Caco-2 (cell line): ENCODE data around the gene STATH. TPM values are rescaled to one million over a fixed set of nuclear protein-coding genes. Genes with fewer than 3 reads are reported as not detected.
"Not testable (repeated sequence)": the region's sequence is repeated elsewhere in the genome, so short reads cannot be mapped to it uniquely, and the experiment has no call there.

Source experiments
- BruUV-seq: library from RNA; stranded (reverse); fragments of 400-500 nt; replicated peaks from 2 replicates; lab custom pipeline; 2021; lab: Mats Ljungman, UMichigan
- CTCF ChIA-PET: fragments of 300-600 bp; sonication (Branson Sonifier 250); formaldehyde crosslinking; loops from one replicate; lab custom pipeline; 2022; ENCODE audit warnings: antibody characterized with exemption; lab: Charles Lee
- POLR2A ChIA-PET: fragments of 300-600 bp; sonication (Branson Sonifier 250); formaldehyde crosslinking; loops from one replicate; lab custom pipeline; 2022; ENCODE audit warnings: antibody characterized with exemption; lab: Charles Lee
- DNase-seq, 2 experiments: peaks; one replicate each; pipeline versions ENCODE4 v3.0.0 to v3.0.0-alpha.2; 2020 to 2022
- H3K27me3 ChIP-seq: replicated peaks from 2 replicates; pipeline ENCODE4 v1.6.0; 2011; ENCODE audit warnings: low read length; ENCODE audit not compliant: control insufficient read depth, insufficient read depth
- H3K36me3 ChIP-seq: 2 replicates; pipeline ENCODE4 v1.5.1; 2011; ENCODE audit warnings: low read length; ENCODE audit not compliant: control insufficient read depth, insufficient read depth
- H3K4me1 ChIP-seq: fragments of 250-450 bp; sonication (Bioruptor Pico); 2 replicates; pipeline ENCODE4 v1.5.1; 2020; ENCODE audit warnings: mild to moderate bottlenecking
- H3K4me3 ChIP-seq: 2 replicates; pipeline ENCODE4 v1.5.1; 2011; ENCODE audit warnings: low read depth, mild to moderate bottlenecking, control low read depth, low read length
- H3K9me3 ChIP-seq: fragments of 250-450 bp; sonication (Bioruptor Pico); 2 replicates; pipeline ENCODE4 v1.5.1; 2020; ENCODE audit warnings: mild to moderate bottlenecking, moderate library complexity
- H3K27ac Mint-ChIP-seq: one replicate; pipeline ENCODE4 v1.8.0; 2022; ENCODE audit warnings: mixed read lengths; ENCODE audit not compliant: unreplicated experiment
- H3K27me3 Mint-ChIP-seq: one replicate; pipeline ENCODE4 v1.8.0; 2022; ENCODE audit warnings: mixed read lengths; ENCODE audit not compliant: insufficient read depth, unreplicated experiment
- H3K36me3 Mint-ChIP-seq: one replicate; pipeline ENCODE4 v1.8.0; 2022; ENCODE audit warnings: mild to moderate bottlenecking, mixed read lengths; ENCODE audit not compliant: insufficient read depth, unreplicated experiment
- H3K4me1 Mint-ChIP-seq: one replicate; pipeline ENCODE4 v1.8.0; 2022; ENCODE audit warnings: low read depth, mixed read lengths; ENCODE audit not compliant: unreplicated experiment
- H3K4me3 Mint-ChIP-seq: one replicate; pipeline ENCODE4 v1.8.0; 2022; ENCODE audit warnings: mild to moderate bottlenecking, moderate library complexity, mixed read lengths; ENCODE audit not compliant: unreplicated experiment
- H3K9me3 Mint-ChIP-seq: one replicate; pipeline ENCODE4 v1.8.0; 2022; ENCODE audit warnings: mixed read lengths; ENCODE audit not compliant: unreplicated experiment
- intact Hi-C: fragments of 100-400 bp; cut with micrococcal nuclease; formaldehyde crosslinking; loops from one replicate; pipeline ENCODE4 v1.10.0; 2022; ENCODE audit not compliant: unreplicated experiment
- total RNA-seq: library from RNA; stranded (reverse); gene quantifications from 2 replicates; pipeline ENCODE4 v1.2.3, GENCODE V29; 2022
- TF ChIP-seq, protein P1 (sequence below), 2 experiments: fragments of 200-600 bp in 1 of 2; IDR thresholded peaks; 1 replicate in 1 of 2; 2 replicates in 1 of 2; pipeline versions ENCODE4 v1.5.1 to v1.8.0; 2011 to 2022; ENCODE audit warnings: antibody characterized with exemption in 1 of 2, control low read depth in 1 of 2, inconsistent platforms in 1 of 2, low read depth in 1 of 2, low read length in 1 of 2, mild to moderate bottlenecking in 1 of 2, moderate library complexity in 1 of 2; ENCODE audit not compliant: insufficient read depth in 1 of 2, severe bottlenecking in 1 of 2, unreplicated experiment in 1 of 2

Gene STATH
- total RNA-seq, 1 experiment from 2014 or later: not detected

DNA sequence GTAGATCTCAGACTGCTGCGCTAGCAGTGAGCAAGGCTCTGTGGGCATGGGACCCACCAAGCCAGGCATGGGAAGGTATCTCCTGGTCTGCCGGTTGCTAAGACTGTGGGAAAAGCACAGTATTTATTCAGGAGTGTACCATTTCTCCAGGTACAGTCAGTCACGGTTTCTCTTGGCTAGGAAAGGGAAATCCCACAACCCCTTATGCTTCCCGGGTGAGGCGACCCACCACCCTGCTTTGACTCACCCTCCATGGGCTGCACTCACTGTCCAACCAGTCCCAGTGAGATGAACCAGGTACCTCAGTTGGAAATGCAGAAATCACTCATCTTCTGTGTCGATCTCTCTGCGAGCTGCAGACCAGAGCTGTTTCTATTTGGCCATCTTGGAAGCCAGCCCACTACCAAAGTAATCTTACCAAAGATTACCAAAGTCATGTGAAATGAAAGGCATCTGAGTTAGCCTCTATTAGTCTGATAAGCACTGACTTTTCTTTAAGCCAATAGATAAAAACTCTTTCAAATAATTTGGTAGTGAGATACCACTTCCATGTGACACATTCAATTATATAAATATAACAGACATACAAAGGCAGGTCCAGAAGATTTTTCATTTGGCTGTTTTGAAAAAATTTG is 46.0 kb downstream of the STATH start:
- ChIA-PET POLR2A (no interaction called here), CTCF (no interaction called here)
- H3K27me3 Mint-ChIP-seq: no peaks in the 10 kb centered on the region
- Histone ChIP-seq H3K36me3 (no peaks in the 10 kb centered on the region), H3K9me3 (no peaks in the 10 kb centered on the region), H3K27me3 (no peaks in the 10 kb centered on the region), H3K4me1 (no peaks in the 10 kb centered on the region), H3K4me3 (no peak overlapping the region)
- no peak for DNase-seq
- H3K4me1 Mint-ChIP-seq: no peaks in the 10 kb centered on the region
- BruUV-seq: no TSS peak
- TF ChIP-seq, protein P1, sequence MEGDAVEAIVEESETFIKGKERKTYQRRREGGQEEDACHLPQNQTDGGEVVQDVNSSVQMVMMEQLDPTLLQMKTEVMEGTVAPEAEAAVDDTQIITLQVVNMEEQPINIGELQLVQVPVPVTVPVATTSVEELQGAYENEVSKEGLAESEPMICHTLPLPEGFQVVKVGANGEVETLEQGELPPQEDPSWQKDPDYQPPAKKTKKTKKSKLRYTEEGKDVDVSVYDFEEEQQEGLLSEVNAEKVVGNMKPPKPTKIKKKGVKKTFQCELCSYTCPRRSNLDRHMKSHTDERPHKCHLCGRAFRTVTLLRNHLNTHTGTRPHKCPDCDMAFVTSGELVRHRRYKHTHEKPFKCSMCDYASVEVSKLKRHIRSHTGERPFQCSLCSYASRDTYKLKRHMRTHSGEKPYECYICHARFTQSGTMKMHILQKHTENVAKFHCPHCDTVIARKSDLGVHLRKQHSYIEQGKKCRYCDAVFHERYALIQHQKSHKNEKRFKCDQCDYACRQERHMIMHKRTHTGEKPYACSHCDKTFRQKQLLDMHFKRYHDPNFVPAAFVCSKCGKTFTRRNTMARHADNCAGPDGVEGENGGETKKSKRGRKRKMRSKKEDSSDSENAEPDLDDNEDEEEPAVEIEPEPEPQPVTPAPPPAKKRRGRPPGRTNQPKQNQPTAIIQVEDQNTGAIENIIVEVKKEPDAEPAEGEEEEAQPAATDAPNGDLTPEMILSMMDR (IDR thresholded peaks at IDR 0.05; ENCODE audit: insufficient read depth in 1 of 2, low read depth in 1 of 2, low read length in 1 of 2, severe bottlenecking in 1 of 2, unreplicated experiment in 1 of 2): no peak
- H3K36me3 Mint-ChIP-seq: no peaks in the 10 kb centered on the region
- H3K4me3 Mint-ChIP-seq: no peak overlapping the region
- intact Hi-C loops: no loop called here
- H3K27ac Mint-ChIP-seq: no peak overlapping the region
- H3K9me3 Mint-ChIP-seq: peaks cover 13% of the 10 kb centered on the region

DNA sequence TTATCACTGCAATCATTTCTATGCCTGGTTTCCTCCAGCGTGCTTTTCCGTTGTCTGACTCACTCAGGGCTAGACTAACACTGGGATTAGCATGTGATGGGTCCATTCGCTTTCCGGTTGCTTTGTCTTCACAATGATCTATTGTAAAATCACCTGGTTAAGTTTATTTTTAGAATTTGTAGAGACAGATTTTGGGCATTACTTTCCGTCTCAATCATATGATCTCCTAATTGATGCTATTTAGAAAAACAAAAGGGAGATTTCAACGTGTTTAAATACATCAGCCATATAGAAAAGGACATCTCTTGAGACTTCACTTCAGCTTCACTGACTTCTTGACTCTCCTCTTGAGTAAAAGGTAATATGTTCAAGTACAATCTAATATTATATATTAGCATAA is 54.4 kb downstream of the STATH start, which contains the start of gene HTN1:
Gene HTN1, plus strand, starts transcription at position 301 of the 400 bp plus-strand sequence. CDS start 2,639 bp downstream, outside the sequence.
- H3K27me3 ChIP-seq, H3K9me3 ChIP-seq, H3K27me3 Mint-ChIP-seq, H3K27ac Mint-ChIP-seq, POLR2A ChIA-PET, BruUV-seq, H3K36me3 Mint-ChIP-seq, H3K4me3 Mint-ChIP-seq, H3K4me1 Mint-ChIP-seq, H3K36me3 ChIP-seq, intact Hi-C loops, H3K9me3 Mint-ChIP-seq, CTCF ChIA-PET, H3K4me1 ChIP-seq, H3K4me3 ChIP-seq, DNase-seq: not testable (repeated sequence)

Other genes starting within 250 kb of the STATH start
- 0.86 and 1.00 TPM in 2 replicates for gene SULT1B1, start 235.3 kb upstream of the STATH start, total RNA-seq
- gene SULT1E1, start 135.8 kb upstream of the STATH start, total RNA-seq: 0.43 and 0.86 TPM in 2 replicates
- gene CSN1S1, start 64.9 kb upstream of the STATH start, total RNA-seq: not detected in 2 replicates
- gene CSN2, start 30.2 kb upstream of the STATH start, total RNA-seq: not detected in 2 replicates
- not detected in 2 replicates for gene HTN3, start 32.5 kb downstream of the STATH start, total RNA-seq
- gene HTN1, start 54.5 kb downstream of the STATH start, total RNA-seq: not detected in 2 replicates
- gene PRR27, start 158.3 kb downstream of the STATH start, total RNA-seq: not detected in 2 replicates
- gene ODAM, start 199.8 kb downstream of the STATH start, total RNA-seq: 11.1 and 15.1 TPM in 2 replicates
- not detected in 2 replicates for gene FDCSP, start 230.2 kb downstream of the STATH start, total RNA-seq
- gene CSN3, start 246.6 kb downstream of the STATH start, total RNA-seq: not detected in 2 replicates